WERI-Rb-1 (cell line): ENCODE measurements around the gene MCM3.

Experiments
- DNase-seq: peaks from one replicate; pipeline ENCODE4 v3.0.0-alpha.2; 2020
- H3K27ac ChIP-seq: fragments of 250-450 bp; sonication (Bioruptor Pico); 2 replicates; pipeline ENCODE4 v1.5.1; 2020; ENCODE audit warnings: mild to moderate bottlenecking, moderate library complexity
- H3K27me3 ChIP-seq: fragments of 250-450 bp; sonication (Bioruptor Pico); 2 replicates; pipeline ENCODE4 v1.5.1; 2021; ENCODE audit warnings: mild to moderate bottlenecking, low read depth, moderate library complexity; ENCODE audit not compliant: insufficient read depth, severe bottlenecking
- H3K36me3 ChIP-seq: fragments of 250-450 bp; sonication (Bioruptor Pico); 2 replicates; pipeline ENCODE4 v1.5.1; 2020; ENCODE audit warnings: mild to moderate bottlenecking, moderate library complexity
- H3K4me3 ChIP-seq: 2 replicates; pipeline ENCODE4 v1.5.1; 2011; ENCODE audit warnings: low read depth, mild to moderate bottlenecking, control low read depth, low read length
- H3K9me3 ChIP-seq: fragments of 250-450 bp; sonication (Bioruptor Pico); 2 replicates; pipeline ENCODE4 v1.5.1; 2021; ENCODE audit warnings: mild to moderate bottlenecking, moderate library complexity; ENCODE audit not compliant: severe bottlenecking
- TF ChIP-seq, protein P1 (sequence below): IDR thresholded peaks from 2 replicates; pipeline ENCODE4 v1.5.1; 2011; ENCODE audit warnings: low read depth, mild to moderate bottlenecking, control low read depth, inconsistent platforms, low read length

MCM3 gene

DNA sequence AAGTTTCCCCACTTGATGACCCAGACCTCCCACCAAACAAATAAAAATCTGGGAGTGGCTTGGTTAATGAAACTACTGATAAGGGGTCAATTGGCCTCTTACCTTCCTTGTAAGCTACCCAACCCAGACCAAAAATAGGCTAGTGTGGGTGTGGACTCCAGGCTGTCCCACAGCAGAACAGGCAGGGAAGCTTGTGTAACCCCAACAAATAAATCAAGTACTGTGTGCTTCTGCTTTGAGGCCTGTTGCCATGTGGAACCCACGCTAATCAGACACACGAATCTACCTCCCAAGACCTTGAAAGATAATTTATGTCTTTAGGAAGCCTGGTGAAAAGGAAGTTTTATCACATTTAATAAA, 43.7 kb upstream of the MCM3 start:
- TF ChIP-seq, protein P1, sequence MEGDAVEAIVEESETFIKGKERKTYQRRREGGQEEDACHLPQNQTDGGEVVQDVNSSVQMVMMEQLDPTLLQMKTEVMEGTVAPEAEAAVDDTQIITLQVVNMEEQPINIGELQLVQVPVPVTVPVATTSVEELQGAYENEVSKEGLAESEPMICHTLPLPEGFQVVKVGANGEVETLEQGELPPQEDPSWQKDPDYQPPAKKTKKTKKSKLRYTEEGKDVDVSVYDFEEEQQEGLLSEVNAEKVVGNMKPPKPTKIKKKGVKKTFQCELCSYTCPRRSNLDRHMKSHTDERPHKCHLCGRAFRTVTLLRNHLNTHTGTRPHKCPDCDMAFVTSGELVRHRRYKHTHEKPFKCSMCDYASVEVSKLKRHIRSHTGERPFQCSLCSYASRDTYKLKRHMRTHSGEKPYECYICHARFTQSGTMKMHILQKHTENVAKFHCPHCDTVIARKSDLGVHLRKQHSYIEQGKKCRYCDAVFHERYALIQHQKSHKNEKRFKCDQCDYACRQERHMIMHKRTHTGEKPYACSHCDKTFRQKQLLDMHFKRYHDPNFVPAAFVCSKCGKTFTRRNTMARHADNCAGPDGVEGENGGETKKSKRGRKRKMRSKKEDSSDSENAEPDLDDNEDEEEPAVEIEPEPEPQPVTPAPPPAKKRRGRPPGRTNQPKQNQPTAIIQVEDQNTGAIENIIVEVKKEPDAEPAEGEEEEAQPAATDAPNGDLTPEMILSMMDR, result no peak
- no peak overlapping the region for H3K4me3 ChIP-seq
- H3K27ac ChIP-seq, result no peak overlapping the region
- H3K27me3 ChIP-seq, result no peaks in the 10 kb centered on the region
- no peaks in the 10 kb centered on the region for H3K36me3 ChIP-seq
- no peak for DNase-seq
- H3K9me3 ChIP-seq, result no peaks in the 10 kb centered on the region

DNA sequence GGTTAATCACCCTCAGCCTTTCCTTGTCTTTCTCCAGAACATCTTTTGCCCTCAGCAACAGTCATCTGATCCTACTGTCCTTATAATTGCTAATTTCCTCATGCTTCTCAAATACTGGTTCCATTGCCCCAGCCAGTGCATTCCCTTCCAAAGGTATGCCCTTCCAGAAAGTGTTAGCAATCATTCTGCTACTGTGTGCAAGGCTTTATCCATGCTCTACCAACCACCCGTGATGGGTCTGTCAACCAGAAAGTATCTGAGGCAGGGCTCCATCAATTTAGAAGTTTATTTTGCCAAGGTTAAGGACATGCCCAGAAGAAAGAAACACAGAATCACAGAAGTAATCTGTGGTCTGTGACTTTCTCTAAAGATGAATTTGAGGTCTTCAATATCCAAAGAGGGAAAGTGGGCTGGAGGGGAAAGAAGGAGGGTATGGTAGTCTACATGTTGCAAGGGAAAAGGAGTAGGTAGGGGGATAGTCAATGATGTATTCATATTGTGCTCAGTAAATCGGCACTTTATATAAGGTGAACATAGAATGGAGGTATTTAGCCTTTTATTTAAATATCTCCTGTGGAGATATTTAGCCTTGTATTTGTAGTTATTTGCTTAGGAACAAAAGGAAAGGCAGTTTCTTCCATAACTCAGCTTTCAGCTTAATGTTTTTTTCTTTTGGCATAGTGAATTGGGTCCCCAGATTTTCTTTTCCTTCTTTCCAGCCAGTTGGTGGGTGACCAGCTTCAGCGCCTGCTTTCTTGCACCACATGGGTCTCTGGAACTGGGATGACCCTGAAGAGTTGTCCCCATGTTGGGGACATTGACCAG, 42.2 kb upstream of the MCM3 start:
- no peaks in the 10 kb centered on the region for H3K9me3 ChIP-seq
- TF ChIP-seq, protein P1, result no peak
- no peaks in the 10 kb centered on the region for H3K36me3 ChIP-seq
- DNase-seq, result no peak
- H3K27me3 ChIP-seq, result no peaks in the 10 kb centered on the region
- H3K27ac ChIP-seq, result no peak overlapping the region
- H3K4me3 ChIP-seq, result no peak overlapping the region

DNA sequence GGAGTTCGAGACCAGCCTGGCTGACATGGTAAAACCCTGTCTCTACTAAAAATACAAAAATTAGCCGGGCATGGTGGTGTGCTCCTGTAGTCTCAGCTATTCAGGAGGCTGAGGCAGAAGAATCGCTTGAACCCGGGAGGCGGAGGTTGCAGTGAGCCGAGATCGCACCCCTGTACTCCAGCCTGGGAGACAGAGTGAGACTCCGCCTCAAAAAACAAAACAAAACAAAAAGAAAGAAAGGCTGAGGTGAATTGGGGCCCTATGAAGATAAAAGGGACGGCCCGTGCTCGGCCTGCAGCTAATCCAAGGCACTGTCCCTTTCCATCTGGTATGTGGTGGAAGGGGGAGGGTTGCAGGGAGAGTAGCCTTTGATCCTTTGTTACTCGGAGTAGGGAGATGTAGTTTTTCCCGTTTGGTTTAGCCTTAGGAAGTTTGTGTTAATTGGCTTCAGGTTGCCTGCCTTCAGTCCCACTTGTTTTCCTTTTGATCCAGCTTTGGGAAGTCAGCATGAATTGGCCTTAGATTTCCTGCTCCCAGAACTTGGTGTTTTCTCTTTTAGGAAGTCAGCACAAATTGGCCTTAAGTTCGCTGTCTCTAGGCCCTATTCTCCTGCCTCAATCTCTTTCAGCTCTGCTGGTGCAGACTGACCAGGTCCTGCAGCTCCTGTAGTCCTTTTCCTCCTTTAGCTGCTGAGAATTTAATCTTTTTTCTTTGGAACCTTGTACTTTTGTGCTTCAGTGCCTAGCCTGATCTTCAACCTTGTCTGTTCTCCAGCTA, 41.3 kb upstream of the MCM3 start:
- TF ChIP-seq, protein P1, result no peak
- Histone ChIP-seq H3K36me3 (no peaks in the 10 kb centered on the region), H3K9me3 (no peaks in the 10 kb centered on the region), H3K4me3 (no peak overlapping the region), H3K27ac (0 out of 2 replicates have a peak overlapping the region, but pooled peaks have one; percentile 10), H3K27me3 (no peaks in the 10 kb centered on the region)
- peak; percentile 70 for DNase-seq

DNA sequence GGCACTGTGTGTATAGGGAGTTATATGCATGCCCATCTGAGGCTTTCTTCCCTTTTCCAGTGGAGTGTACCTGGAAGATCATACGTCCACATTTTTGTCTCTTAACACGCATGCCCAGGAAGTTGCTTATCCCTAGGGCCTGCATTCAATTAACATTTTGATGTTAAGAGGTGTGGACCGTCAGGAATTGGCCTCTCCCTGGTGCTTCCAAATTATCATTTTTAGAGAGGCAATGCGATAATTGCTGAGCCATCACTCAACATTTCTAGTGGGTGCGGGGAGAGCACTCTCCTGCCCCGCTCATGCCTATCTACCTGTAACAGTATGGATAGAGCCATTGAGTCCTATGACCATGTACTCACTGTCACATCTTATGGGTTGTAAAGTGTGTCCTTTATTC, 39.6 kb upstream of the MCM3 start:
- TF ChIP-seq, protein P1, result no peak
- H3K9me3 ChIP-seq, result no peaks in the 10 kb centered on the region
- no peaks in the 10 kb centered on the region for H3K27me3 ChIP-seq
- no peak overlapping the region for H3K4me3 ChIP-seq
- no peaks in the 10 kb centered on the region for H3K36me3 ChIP-seq
- no peak for DNase-seq
- no peak overlapping the region for H3K27ac ChIP-seq

DNA sequence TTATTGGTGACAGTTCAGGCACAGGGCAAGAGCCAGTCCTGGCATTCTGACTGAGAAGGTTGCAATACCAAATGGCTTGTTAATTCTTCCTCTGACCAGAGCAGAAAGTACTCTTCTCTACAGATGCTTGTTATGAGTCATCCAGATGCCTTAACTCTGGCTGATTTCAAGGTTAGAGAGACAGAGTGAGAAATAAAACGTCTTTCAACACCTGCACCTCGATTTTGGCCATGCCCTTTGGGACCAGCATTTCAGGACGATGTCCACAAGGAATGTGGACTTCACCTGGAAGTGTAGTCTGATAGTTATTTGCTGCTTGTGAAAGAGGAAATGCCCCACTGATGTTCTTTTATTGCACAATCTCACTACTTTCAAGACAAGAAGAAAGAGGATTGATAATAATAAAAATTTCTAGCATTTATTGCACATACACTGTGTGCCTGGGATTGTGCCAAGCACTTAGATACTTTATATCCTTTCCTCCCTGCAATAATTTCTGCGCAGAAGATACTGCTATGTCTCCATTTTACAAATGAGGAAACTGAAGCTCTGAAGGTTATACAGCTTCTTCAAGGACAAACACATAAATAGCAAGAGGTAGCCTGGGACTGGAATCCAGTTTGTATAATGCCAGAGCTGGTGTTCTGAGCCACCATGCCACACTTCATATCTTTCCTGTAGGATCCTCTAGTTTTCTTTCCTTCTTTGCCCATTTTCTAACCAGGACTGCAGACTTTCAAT, 33.5 kb upstream of the MCM3 start:
- no peaks in the 10 kb centered on the region for H3K27me3 ChIP-seq
- no peaks in the 10 kb centered on the region for H3K36me3 ChIP-seq
- TF ChIP-seq, protein P1, result no peak
- DNase-seq, result no peak
- no peak overlapping the region for H3K4me3 ChIP-seq
- no peaks in the 10 kb centered on the region for H3K9me3 ChIP-seq
- H3K27ac ChIP-seq, result no peak overlapping the region
